Stromal cell of bone marrow (primary cell): Measurements from ENCODE around the gene OPCML.
A peak's percentile ranks its signal among the peaks of the same experiment; 100 is the strongest.

Experiments
- DNase-seq: peaks from one replicate; pipeline ENCODE4 v3.0.0-alpha.2; 2012; ENCODE audit warnings: low read depth

Gene OPCML

GRCh38 chr11:132605825-132606570 is 926.3 kb downstream of the OPCML start:
- DNase-seq: no peak

- no peak for DNase-seq
These were observed 927.9 kb downstream of the OPCML start for GRCh38 chr11:132604431-132604830.

GRCh38 chr11:132601875-132602274 is 930.4 kb downstream of the OPCML start:
- DNase-seq: no peak

DNA sequence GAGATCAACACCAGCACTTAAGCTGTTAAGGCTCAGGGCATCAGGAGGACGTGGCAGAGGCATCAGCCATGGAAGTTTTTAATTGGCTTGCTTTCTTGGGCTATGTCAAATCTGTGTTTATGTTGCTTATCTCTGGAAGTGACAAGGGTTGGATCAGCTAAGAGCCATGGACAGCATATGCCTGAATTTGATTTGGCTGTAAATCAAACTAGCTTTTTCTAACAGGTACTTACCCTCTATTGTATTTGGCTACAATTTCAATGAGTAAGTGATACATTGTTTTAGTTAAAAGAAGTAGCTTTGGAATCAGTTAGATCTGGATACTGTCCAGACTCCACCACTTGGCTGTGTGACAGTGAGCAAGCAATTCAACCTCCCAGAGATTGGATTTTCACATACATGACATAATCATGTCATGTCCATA is 936.6 kb downstream of the OPCML start:
- DNase-seq: no peak

DNA sequence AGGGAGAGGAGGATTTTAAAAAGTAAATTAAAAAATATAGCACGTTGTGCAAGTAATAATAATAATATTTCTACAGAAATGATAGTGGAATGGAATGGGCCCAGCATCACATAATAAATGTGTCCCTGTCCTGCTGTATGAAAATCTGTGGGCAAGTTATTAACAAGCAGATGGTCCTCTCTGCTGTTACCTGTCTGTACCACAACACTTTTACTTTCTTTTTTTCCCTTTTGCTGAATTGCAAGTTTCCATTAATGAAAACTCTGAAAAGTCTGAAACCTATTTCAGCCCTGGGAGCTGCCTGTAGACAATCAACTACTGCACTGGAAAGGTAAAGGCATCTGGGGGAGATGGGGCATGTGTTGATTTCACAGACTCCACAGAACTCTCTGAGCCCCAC is 937.1 kb downstream of the OPCML start:
- DNase-seq: no peak

GRCh38 chr11:132590986-132591385 is 941.3 kb downstream of the OPCML start:
- DNase-seq: no peak

DNA sequence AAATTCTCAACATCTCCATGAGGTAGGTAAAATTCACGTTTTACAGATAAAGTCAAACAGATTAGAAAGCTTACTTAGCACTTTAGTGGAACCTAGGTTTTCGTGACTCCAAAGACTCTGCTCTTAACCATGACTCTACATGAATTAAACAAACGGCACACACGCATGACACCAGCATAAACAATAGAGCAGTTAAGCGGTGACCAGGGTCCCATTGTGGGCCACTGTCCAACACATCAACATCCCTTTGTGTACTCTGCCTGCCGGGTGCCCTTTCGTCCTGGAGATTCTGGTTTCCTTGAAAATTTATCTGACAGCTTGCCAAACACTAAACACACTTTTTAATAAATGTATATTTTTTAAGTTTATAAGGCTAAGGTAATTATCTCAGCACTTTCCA is 941.7 kb downstream of the OPCML start:
- DNase-seq: no peak

DNA sequence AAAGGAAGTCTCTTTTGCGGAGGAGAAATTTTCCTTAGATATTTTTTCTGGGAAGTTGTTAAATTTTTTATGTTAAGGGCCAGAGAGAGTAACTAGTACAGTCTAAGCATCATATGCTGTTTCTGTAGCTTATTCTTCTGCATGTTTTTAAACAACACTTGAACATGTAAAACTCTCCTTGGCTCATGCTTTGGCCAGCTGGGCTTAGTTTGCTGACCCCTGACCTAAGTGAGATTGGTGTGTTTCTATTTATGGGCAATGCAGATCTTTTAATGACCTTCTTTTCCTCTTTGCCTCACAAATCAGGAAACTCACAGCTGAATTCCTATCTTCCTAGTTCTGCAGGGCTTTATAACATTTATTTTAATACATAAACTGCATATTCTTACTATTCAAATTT is 942.5 kb downstream of the OPCML start:
- no peak for DNase-seq

DNA sequence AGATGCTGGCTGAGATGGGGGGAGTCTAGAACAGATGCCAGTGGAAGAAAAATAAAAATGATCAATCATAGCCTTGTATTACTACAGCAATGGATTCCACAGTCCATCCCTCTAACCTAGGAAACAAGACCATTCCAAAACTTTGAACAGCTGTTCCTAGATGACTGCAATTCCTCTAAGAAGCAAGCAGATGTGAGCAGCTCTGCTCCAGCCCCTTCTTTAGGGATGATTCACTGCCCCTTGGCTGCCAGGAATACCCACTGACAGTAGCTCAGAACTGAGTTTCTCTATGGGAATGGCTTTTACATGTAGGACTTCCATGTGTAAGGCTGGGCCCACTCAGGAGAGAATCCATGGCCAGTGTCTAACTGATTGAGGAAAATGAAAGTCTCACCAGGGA is 943.9 kb downstream of the OPCML start:
- no peak for DNase-seq

DNA sequence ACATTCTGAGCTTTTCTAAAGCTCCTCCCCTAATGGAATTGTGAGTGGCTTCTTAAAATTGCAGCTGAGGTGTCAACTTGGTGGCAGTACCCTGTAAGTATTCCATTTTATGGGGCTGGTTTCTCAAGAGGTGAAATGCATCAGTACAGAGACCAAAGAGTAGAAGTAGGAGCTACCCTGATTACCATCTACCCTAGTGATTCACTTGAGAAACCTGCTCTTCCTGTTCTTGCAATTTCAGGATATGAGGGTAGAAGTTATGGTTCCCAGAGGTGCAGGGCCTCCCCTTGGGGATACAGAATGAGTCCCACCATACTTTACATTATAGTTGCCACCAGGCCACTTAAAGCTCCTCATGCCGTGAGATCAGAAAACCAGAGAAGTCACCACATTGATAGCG is 944.6 kb downstream of the OPCML start:
- no peak for DNase-seq

GRCh38 chr11:132586801-132587200 is 945.5 kb downstream of the OPCML start:
- DNase-seq: no peak

- DNase-seq: no peak
These were observed 952.5 kb downstream of the OPCML start for GRCh38 chr11:132579634-132580327.

GRCh38 chr11:132579136-132579535 is 953.2 kb downstream of the OPCML start:
- no peak for DNase-seq

DNA sequence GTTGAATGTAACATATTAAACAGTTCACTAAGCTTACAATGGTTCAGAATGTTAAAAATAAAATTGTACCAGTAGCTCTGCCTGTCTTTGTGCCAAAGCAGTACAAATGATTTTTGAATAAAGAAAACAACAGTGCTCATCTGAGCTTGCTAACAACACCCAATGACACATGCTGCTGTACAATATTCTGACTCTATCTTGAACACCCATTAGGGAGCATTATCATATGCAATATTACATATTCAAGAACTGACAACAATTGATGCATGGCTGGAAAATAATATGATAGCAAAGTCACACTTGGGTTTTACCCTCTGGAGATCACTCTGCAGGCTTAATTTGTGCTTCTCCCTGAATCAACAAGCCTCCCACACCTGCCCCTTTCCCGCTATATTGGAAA is 953.7 kb downstream of the OPCML start:
- no peak for DNase-seq

DNA sequence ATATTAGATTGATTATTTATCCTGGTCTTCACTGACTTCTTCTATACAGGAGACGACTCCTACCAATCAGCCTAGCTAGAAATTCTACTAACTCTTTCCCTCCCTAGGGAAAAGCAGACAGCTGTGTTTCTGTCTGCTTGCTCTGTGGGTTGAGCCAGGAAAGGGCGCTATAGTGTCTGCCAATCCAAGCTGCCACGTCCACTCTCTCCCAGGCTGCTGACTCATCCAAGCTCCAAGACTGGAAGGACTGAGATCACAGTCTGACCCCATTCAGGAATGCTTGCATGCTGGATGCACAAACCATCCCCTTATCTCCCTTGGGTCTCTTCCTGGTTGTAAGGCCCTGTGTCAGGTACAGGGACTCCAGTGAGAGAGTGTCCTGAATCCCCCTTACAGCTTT is 955.6 kb downstream of the OPCML start:
- DNase-seq: peak; percentile 82

DNA sequence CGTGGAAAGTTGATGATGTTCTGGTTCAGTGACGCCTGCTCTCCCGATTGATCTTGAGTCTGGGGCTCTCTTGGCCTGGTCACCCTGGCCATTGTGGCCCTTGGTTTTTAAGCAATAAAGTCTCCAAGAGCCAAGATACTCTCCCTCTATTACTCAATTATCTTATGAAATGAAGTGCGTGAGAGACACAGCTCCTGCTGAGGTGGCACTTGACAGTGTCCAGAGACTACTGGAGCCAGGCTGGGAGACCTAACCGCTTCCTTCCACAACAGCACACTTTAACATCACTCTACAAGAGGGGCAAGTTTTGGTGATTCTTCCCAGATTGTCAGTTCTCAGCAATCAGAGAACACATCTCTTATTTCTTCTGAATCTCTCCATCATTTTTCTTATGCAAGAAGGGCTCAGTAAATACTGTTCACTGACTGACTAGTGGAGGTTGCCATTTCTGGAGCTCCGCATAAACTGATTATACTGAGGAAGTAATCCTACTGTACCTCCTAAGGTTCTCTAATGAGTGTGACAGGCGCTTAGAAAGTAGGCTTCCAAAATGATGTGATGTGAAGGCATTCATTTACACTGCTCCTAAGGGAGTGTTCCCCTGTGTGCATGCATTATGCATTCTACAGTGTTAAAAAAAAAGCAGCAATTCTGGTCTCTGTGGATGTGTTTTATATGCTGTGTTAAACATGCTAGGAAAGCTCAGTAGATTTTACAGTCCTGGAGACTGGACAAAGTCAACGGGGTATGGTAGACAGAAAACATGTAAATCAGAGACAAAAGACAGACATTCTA is 968.0 kb downstream of the OPCML start:
- no peak for DNase-seq

- DNase-seq: no peak
These were observed 969.3 kb downstream of the OPCML start for GRCh38 chr11:132563050-132563449.

DNA sequence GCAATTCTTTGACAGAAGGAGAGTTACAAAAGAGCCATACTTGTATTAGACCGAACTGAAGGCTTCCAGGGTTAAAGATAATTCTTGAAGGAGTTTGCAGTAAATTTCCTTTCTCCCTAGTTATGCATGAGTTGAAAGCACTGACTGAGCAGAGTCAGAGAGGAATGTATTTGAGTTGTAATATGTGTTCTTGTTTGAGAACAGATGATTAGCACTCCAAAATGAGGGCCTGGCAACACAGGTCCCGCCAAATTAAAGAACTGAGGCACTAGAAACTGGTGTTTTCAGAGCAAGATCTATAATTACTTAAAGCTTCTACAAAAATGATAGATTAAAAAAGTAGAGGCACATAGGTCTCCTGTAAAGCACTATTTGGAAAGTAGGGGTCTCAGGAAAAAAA is 970.4 kb downstream of the OPCML start:
- no peak for DNase-seq

DNA sequence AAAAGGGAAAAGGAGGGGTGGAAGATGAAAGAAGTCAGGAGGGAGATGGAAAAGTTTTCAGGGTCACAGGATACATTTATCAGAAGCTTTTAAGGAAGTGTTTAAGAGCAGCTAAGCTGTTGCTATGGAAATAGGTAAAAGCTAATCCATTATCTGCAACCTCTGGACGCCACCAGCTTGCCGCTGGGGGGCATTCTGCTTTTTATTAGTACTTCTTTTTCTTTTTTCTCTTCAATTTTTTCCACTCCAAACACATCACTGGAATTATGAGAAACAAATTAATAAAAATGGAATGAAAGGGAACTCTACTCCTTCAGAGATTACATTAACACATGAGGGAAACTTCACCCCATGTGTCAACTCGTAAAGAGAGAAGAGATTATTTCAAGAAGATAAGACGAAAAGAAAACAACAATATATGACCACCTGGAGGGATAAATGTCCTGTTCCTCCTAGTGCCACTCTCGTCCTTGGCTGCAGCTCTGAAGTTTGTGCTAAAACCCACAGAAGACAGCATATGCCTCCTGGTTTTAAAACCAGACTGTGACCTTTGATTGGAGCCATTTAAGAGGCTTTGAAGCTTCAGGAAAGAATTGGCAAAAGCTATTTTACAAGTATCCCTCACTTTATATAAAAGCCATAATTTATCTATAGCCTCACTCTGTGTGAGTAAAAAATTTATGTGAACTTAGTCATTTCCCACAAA is 972.8 kb downstream of the OPCML start:
- no peak for DNase-seq

GRCh38 chr11:132556316-132556715 is 976.0 kb downstream of the OPCML start:
- no peak for DNase-seq

DNA sequence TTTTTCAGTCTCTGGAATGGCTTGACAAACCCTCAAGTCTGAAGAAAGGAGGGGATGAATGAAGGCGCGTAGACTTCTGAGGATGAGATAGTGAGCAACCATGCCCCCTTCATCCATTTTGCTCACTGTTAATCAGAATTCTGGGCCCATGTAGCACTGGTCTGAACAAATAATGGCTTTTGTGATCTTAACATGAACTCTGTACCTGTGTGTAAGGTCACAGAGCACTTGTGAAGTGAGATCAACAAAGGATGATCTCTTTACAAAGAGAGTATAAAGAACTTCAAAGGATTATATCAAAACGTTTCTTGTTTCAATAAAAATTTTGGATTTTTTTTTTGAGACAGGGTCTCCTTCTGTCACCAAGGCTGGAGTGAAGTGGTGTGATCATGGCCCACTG is 976.7 kb downstream of the OPCML start:
- DNase-seq: no peak

GRCh38 chr11:132551016-132551415 is 981.3 kb downstream of the OPCML start:
- no peak for DNase-seq
